Stimulated activated CD4-positive, alpha-beta T cell treated with anti-CD3 and anti-CD28 coated beads, Interleukin-1b, Interleukin-23, amount 100 ng/mL, for 48 hours (primary cell): ENCODE results near the gene TTF1.

Source experiments
- DNase-seq: peaks from one replicate; pipeline ENCODE4 v3.0.0-alpha.2; 2020

TTF1 gene

GRCh38 chr9:132364068-132364467 is 42.6 kb downstream of the TTF1 start:
- DNase-seq: no peak

- no peak for DNase-seq
Measured at GRCh38 chr9:132357764-132358163, 48.9 kb downstream of the TTF1 start.

GRCh38 chr9:132356324-132356924 is 50.2 kb downstream of the TTF1 start:
- DNase-seq: no peak

GRCh38 chr9:132354637-132355355 is 51.8 kb downstream of the TTF1 start, which contains the start of gene SETX:
Gene SETX, minus strand, starts transcription at chr9:132354986. Its CDS starts 5,558 bp downstream, at chr9:132349428.
- peak; percentile 96 for DNase-seq

GRCh38 chr9:132351404-132352045 is 55.1 kb downstream of the TTF1 start:
- DNase-seq: no peak

GRCh38 chr9:132350861-132351315 is 55.8 kb downstream of the TTF1 start:
- DNase-seq: no peak

GRCh38 chr9:132348676-132349075 is 58.0 kb downstream of the TTF1 start:
- DNase-seq: no peak

GRCh38 chr9:132346177-132346576 is 60.5 kb downstream of the TTF1 start:
- DNase-seq: no peak

GRCh38 chr9:132341177-132341840 is 65.3 kb downstream of the TTF1 start:
- DNase-seq: no peak

- no peak for DNase-seq
Measured at GRCh38 chr9:132334364-132334763, 72.3 kb downstream of the TTF1 start.

GRCh38 chr9:132333556-132333955 is 73.1 kb downstream of the TTF1 start:
- no peak for DNase-seq

GRCh38 chr9:132328580-132328979 is 78.1 kb downstream of the TTF1 start:
- no peak for DNase-seq

- no peak for DNase-seq
Measured at GRCh38 chr9:132327537-132327936, 79.1 kb downstream of the TTF1 start.
